ENCODE results near the gene CALCOCO2.
"Not testable (repeated sequence)": the region's sequence is repeated elsewhere in the genome, so short reads cannot be mapped to it uniquely, and the experiment has no call there.

CALCOCO2 gene

GRCh38 chr17:48795444-48796162 is 35.2 kb upstream of the CALCOCO2 start:
- ChIA-PET CTCF (no interaction called here), POLR2A (ENCODE audit: low non-redundant PET) (no interaction called here)
- no peak for TF ChIP-seq CTCF (conservative IDR thresholded peaks at IDR 0.05; ENCODE audit: low read depth)
- no peak for DNase-seq (ENCODE audit: low spot score)
- H3K27ac ChIP-seq = no peak overlapping the region

DNA sequence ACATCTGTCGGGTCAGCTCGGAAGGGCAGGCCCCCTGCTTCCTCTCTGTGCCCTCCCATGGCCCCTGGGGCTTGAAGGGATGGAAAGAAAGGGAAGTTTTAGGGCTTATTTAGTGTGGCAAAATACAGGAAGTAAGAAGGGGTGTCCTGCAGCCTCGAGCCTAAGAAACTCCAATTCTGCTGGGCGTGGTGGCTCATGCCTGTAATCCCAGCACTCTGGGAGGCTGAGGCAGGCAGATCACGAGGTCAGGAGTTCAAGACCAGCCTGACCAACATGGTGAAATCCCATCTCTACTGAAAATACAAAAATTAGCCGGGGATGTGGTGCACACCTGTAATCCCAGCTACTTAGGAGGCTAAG is 34.7 kb upstream of the CALCOCO2 start:
- H3K27ac ChIP-seq; CTCF ChIA-PET; DNase-seq (ENCODE audit: low spot score); POLR2A ChIA-PET (ENCODE audit: low non-redundant PET): not testable (repeated sequence)

DNA sequence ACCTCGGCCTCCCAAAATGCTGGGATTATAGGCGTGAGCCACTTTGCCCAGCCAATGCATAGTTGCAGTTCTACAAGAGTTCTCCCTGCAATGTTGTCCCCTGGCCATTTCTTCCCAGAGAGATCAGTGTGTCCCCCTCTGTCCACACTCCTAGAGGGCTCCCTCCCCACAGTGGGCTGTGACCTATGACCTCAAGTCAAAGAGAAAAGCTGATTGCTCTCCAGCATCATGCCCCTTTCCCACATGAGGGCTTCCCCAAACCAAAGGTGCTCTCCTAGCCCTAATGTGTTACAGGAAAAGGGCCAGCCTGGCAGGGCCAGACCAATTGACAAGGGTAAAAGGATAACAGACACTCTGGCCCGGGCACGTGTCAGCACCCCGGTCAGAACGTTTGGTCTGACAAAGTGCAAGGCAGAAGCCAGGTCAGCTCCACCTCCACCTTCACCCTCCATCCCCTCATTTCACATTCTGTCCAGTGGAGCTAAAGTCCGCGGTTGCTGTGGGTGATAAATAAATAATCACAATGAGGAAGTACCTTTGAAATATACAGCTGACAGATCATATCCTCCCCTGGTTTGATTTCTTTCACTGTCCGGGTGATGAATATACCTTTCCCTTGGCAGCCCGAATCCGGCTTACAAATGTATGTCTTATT is 31.6 kb upstream of the CALCOCO2 start:
- H3K27ac ChIP-seq = no peak overlapping the region
- ChIA-PET POLR2A (ENCODE audit: low non-redundant PET) (no interaction called here), CTCF (interaction anchor here (0.5 kb wide), 1 partner anchor 41 kb away, joined by 3 read pairs; no protein-coding TSS in a partner anchor)
- DNase-seq (ENCODE audit: low spot score) = no peak
- TF ChIP-seq CTCF (conservative IDR thresholded peaks at IDR 0.05; ENCODE audit: low read depth) = no peak

- CTCF ChIA-PET = interaction anchor here (0.6 to 2.0 kb wide), 2 partner anchors 78 to 1157 kb away, joined by 3 to 6 read pairs; no protein-coding TSS in a partner anchor
- DNase-seq (ENCODE audit: low spot score) = no peak
- POLR2A ChIA-PET (ENCODE audit: low non-redundant PET) = no interaction called here
- no peak for TF ChIP-seq CTCF (conservative IDR thresholded peaks at IDR 0.05; ENCODE audit: low read depth)
- peak overlapping the region; percentile 87 for H3K27ac ChIP-seq
Observed at GRCh38 chr17:48800626-48801217, 30.1 kb upstream of the CALCOCO2 start.

DNA sequence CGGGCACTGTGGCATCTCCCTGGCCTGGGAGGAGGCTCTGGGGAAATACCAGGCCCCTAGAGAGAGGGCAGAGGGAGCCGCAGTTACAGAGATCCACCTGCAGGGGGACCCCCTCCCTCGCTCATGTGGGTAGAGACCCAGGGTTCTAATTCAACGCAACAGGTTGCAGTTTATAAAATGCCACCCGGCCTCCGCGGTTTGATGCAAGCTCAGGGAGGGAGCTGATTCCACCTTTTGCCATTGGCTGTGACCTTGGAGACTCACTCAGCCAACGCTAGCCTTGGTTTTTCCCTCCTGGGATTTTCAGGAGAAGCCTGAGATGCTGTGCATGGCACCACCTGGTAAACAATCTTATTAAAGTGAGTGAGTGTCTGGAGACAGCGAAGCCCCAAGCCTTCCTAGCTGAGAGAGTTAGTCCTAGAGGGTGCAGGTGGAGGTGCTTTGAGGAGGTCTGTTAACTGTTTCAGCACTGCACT is 25.9 kb upstream of the CALCOCO2 start:
- peak; percentile 81 for DNase-seq (ENCODE audit: low spot score)
- H3K27ac ChIP-seq = no peak overlapping the region

GRCh38 chr17:48809182-48809581 is 21.7 kb upstream of the CALCOCO2 start:
- POLR2A ChIA-PET (ENCODE audit: low non-redundant PET) = no interaction called here
- TF ChIP-seq CTCF (conservative IDR thresholded peaks at IDR 0.05; ENCODE audit: low read depth) = no peak
- H3K27ac ChIP-seq = no peak overlapping the region
- CTCF ChIA-PET = interaction anchor here (0.9 kb wide), 1 partner anchor 75 kb away, joined by 3 read pairs; no protein-coding TSS in a partner anchor
- no peak for DNase-seq (ENCODE audit: low spot score)

More for the DNA sequence above, 25.9 kb upstream of the CALCOCO2 start:
- TF ChIP-seq CTCF (conservative IDR thresholded peaks at IDR 0.05; ENCODE audit: low read depth) = peak; percentile 96
- POLR2A ChIA-PET (ENCODE audit: low non-redundant PET) = interaction anchor here (0.6 kb wide), 1 partner anchor 101 kb away, joined by 8 read pairs; no protein-coding TSS in a partner anchor
- CTCF ChIA-PET = interaction anchor here (0.6 to 2.9 kb wide), 12 partner anchors 11 to 422 kb away, joined by 3 to 28 read pairs (median 4); no protein-coding TSS in a partner anchor
